WTC11 (cell line): ENCODE measurements around the gene ANKRD9. TPM values are rescaled to one million over a fixed set of nuclear protein-coding genes. Genes with fewer than 3 reads are reported as not detected.

Experiments
- ATAC-seq: fragments of 200-7000 bp; cut with Tn5 transposase; 2 replicates; pipeline ENCODE4 v1.10.0; 2021; ENCODE audit warnings: mild to moderate bottlenecking, moderate library complexity
- CTCF ChIA-PET: fragments of 300-600 bp; sonication (Branson Sonifier 250); formaldehyde crosslinking; loops from one replicate; lab custom pipeline; 2021; ENCODE audit warnings: antibody characterized with exemption; lab: Charles Lee
- POLR2A ChIA-PET: fragments of 350-600 bp; sonication (Branson Sonifier 250); formaldehyde crosslinking; loops from one replicate; lab custom pipeline; 2021; ENCODE audit warnings: antibody characterized with exemption; lab: Charles Lee
- DNase-seq: peaks from one replicate; pipeline ENCODE4 v3.0.0; 2021; ENCODE audit warnings: low spot score
- H3K27ac Mint-ChIP-seq: 2 replicates; pipeline ENCODE4 v1.8.0; 2021; ENCODE audit warnings: mixed read lengths
- H3K27me3 Mint-ChIP-seq: 2 replicates; pipeline ENCODE4 v1.8.0; 2021; ENCODE audit warnings: low read depth, mild to moderate bottlenecking, moderate library complexity, mixed read lengths
- H3K36me3 Mint-ChIP-seq: 2 replicates; pipeline ENCODE4 v1.8.0; 2021; ENCODE audit warnings: mixed read lengths
- H3K4me1 Mint-ChIP-seq: 2 replicates; pipeline ENCODE4 v1.8.0; 2022; ENCODE audit warnings: mixed read lengths
- H3K4me3 Mint-ChIP-seq: 2 replicates; pipeline ENCODE4 v1.8.0; 2021; ENCODE audit warnings: mild to moderate bottlenecking, moderate library complexity, mixed read lengths
- H3K9me3 Mint-ChIP-seq: 2 replicates; pipeline ENCODE4 v1.8.0; 2021; ENCODE audit warnings: mixed read lengths
- ATF1 ChIP-seq: sonication (generic); formaldehyde crosslinking; IDR thresholded peaks from 2 replicates; pipeline ENCODE4 v1.8.1; 2023; ENCODE audit warnings: mild to moderate bottlenecking, moderate library complexity, missing genetic modification reagents
- CTCF ChIP-seq: fragments of 200-600 bp; IDR thresholded peaks from 2 replicates; pipeline ENCODE4 v1.8.0; 2022; ENCODE audit warnings: antibody characterized with exemption
- E2F5 ChIP-seq: sonication (generic); formaldehyde crosslinking; IDR thresholded peaks from 2 replicates; pipeline ENCODE4 v1.8.1; 2022; ENCODE audit warnings: mild to moderate bottlenecking, moderate library complexity, missing genetic modification reagents
- ETV6 ChIP-seq: sonication (generic); formaldehyde crosslinking; IDR thresholded peaks from 2 replicates; pipeline ENCODE4 v1.8.1; 2022; ENCODE audit warnings: mild to moderate bottlenecking, missing genetic modification reagents
- FOXJ3 ChIP-seq: sonication (generic); formaldehyde crosslinking; IDR thresholded peaks from 2 replicates; pipeline ENCODE4 v1.9.0; 2021; ENCODE audit warnings: missing genetic modification reagents, mild to moderate bottlenecking, borderline replicate concordance
- IRF2 ChIP-seq: sonication (generic); formaldehyde crosslinking; IDR thresholded peaks from 2 replicates; pipeline ENCODE4 v1.8.0; 2022; ENCODE audit warnings: low read depth, missing genetic modification reagents, borderline replicate concordance
- KAT7 ChIP-seq: sonication (generic); formaldehyde crosslinking; IDR thresholded peaks from 2 replicates; pipeline ENCODE4 v1.8.1; 2023; ENCODE audit warnings: missing genetic modification reagents, mild to moderate bottlenecking, borderline replicate concordance
- MAX ChIP-seq: sonication (generic); formaldehyde crosslinking; IDR thresholded peaks from 2 replicates; pipeline ENCODE4 v1.8.0; 2022; ENCODE audit warnings: mild to moderate bottlenecking, missing genetic modification reagents
- MXD4 ChIP-seq: fragments of 250-450 bp; sonication (Bioruptor Pico); IDR thresholded peaks from 2 replicates; pipeline ENCODE4 v1.8.0; 2021; ENCODE audit warnings: mild to moderate bottlenecking, moderate library complexity, borderline replicate concordance
- NR1H2 ChIP-seq: sonication (generic); formaldehyde crosslinking; IDR thresholded peaks from 2 replicates; pipeline ENCODE4 v1.9.0; 2021; ENCODE audit warnings: mild to moderate bottlenecking, moderate library complexity, missing genetic modification reagents
- PRDM15 ChIP-seq: sonication (generic); formaldehyde crosslinking; IDR thresholded peaks from 2 replicates; pipeline ENCODE4 v1.8.0; 2022; ENCODE audit warnings: missing genetic modification reagents
- PREB ChIP-seq: sonication (generic); formaldehyde crosslinking; IDR thresholded peaks from 2 replicates; pipeline ENCODE4 v1.8.1; 2022; ENCODE audit warnings: mild to moderate bottlenecking, missing genetic modification reagents, moderate library complexity, borderline replicate concordance
- RELA ChIP-seq: sonication (generic); formaldehyde crosslinking; IDR thresholded peaks from 2 replicates; pipeline ENCODE4 v1.8.1; 2022; ENCODE audit warnings: missing genetic modification reagents, mild to moderate bottlenecking, borderline replicate concordance
- RORB ChIP-seq: fragments of 250-450 bp; sonication (Bioruptor Pico); IDR thresholded peaks from 2 replicates; pipeline ENCODE4 v1.9.0; 2021; ENCODE audit warnings: mild to moderate bottlenecking
- SMAD3 ChIP-seq: sonication (generic); formaldehyde crosslinking; IDR thresholded peaks from 2 replicates; pipeline ENCODE4 v1.8.0; 2022; ENCODE audit warnings: missing genetic modification reagents, mild to moderate bottlenecking, borderline replicate concordance
- SMAD4 ChIP-seq: sonication (generic); formaldehyde crosslinking; IDR thresholded peaks from 2 replicates; pipeline ENCODE4 v1.8.0; 2022; ENCODE audit warnings: mild to moderate bottlenecking, missing genetic modification reagents
- TEAD1 ChIP-seq: sonication (generic); formaldehyde crosslinking; IDR thresholded peaks from 2 replicates; pipeline ENCODE4 v1.8.0; 2022; ENCODE audit warnings: mild to moderate bottlenecking, missing genetic modification reagents
- TP53 ChIP-seq: sonication (generic); formaldehyde crosslinking; IDR thresholded peaks from 2 replicates; pipeline ENCODE4 v1.8.1; 2023; ENCODE audit warnings: mild to moderate bottlenecking, missing genetic modification reagents
- USF2 ChIP-seq: sonication (generic); formaldehyde crosslinking; IDR thresholded peaks from 2 replicates; pipeline ENCODE4 v1.8.1; 2023; ENCODE audit warnings: mild to moderate bottlenecking, missing genetic modification reagents, moderate library complexity
- ZBTB21 ChIP-seq: sonication (generic); formaldehyde crosslinking; IDR thresholded peaks from 2 replicates; pipeline ENCODE4 v1.8.1; 2023; ENCODE audit warnings: mild to moderate bottlenecking, missing genetic modification reagents, borderline replicate concordance
- ZNF219 ChIP-seq: sonication (generic); formaldehyde crosslinking; IDR thresholded peaks from 2 replicates; pipeline ENCODE4 v1.8.0; 2023; ENCODE audit warnings: missing genetic modification reagents, mild to moderate bottlenecking, borderline replicate concordance
- ZNF317 ChIP-seq: sonication (generic); formaldehyde crosslinking; IDR thresholded peaks from 2 replicates; pipeline ENCODE4 v1.8.1; 2023; ENCODE audit warnings: low read depth, mild to moderate bottlenecking, moderate library complexity, missing genetic modification reagents, borderline replicate concordance
- ZNF423 ChIP-seq: fragments of 250-450 bp; sonication (Bioruptor Pico); IDR thresholded peaks from 2 replicates; pipeline ENCODE4 v2.1.2; 2022; ENCODE audit warnings: mild to moderate bottlenecking, moderate library complexity
- ZNF671 ChIP-seq: fragments of 250-450 bp; sonication (Bioruptor Pico); IDR thresholded peaks from 2 replicates; pipeline ENCODE4 v1.8.0; 2021; ENCODE audit warnings: mild to moderate bottlenecking
- ZSCAN18 ChIP-seq: fragments of 250-450 bp; sonication (Bioruptor Pico); IDR thresholded peaks from 2 replicates; pipeline ENCODE4 v2.1.2; 2022; ENCODE audit warnings: mild to moderate bottlenecking, moderate library complexity
- total RNA-seq: library from RNA; stranded (reverse); gene quantifications from 3 replicates; pipeline ENCODE4 v1.2.3, GENCODE V29; 2021

The ANKRD9 gene
- total RNA-seq, 1 experiment from 2014 or later: 63.8 TPM

GRCh38 chr14:102472791-102473150 lies 36.8 kb downstream of the ANKRD9 start:
- no peaks in the 10 kb centered on the region for H3K4me1 Mint-ChIP-seq
- no peak overlapping the region for H3K27ac Mint-ChIP-seq
- TF ChIP-seq TEAD1 (no peak), CTCF (no peak), ATF1 (CRISPR knock-in tag) (no peak), USF2 (CRISPR knock-in tag) (no peak), RELA (CRISPR knock-in tag) (no peak), FOXJ3 (no peak), MXD4 (no peak), ZNF219 (CRISPR knock-in tag) (no peak), ZSCAN18 (CRISPR knock-in tag) (no peak), SMAD4 (CRISPR knock-in tag) (no peak), PRDM15 (CRISPR knock-in tag) (no peak), KAT7 (CRISPR knock-in tag) (no peak), SMAD3 (CRISPR knock-in tag) (no peak), ZBTB21 (CRISPR knock-in tag) (no peak), ZNF671 (CRISPR knock-in tag) (no peak), MAX (CRISPR knock-in tag) (no peak), NR1H2 (no peak), TP53 (CRISPR knock-in tag) (no peak)
- no peak overlapping the region for H3K4me3 Mint-ChIP-seq
- H3K27me3 Mint-ChIP-seq: no peaks in the 10 kb centered on the region
- 0 out of 2 replicates have a peak, but pooled peaks cover 2% of the 10 kb centered on the region for H3K36me3 Mint-ChIP-seq
- no peaks in the 10 kb centered on the region for H3K9me3 Mint-ChIP-seq
- ATAC-seq (no peak), DNase-seq (no peak)
- ChIA-PET POLR2A (no interaction called here), CTCF (no interaction called here)

GRCh38 chr14:102471921-102472790 lies 37.4 kb downstream of the ANKRD9 start:
- no peaks in the 10 kb centered on the region for H3K9me3 Mint-ChIP-seq
- no peak overlapping the region for H3K4me3 Mint-ChIP-seq
- CTCF ChIA-PET: no interaction called here
- POLR2A ChIA-PET: no interaction called here
- ATAC-seq: no peak
- no peaks in the 10 kb centered on the region for H3K27me3 Mint-ChIP-seq
- no peak for DNase-seq
- no peak overlapping the region for H3K27ac Mint-ChIP-seq
- H3K4me1 Mint-ChIP-seq: no peaks in the 10 kb centered on the region
- 0 out of 2 replicates have a peak, but pooled peaks cover 2% of the 10 kb centered on the region for H3K36me3 Mint-ChIP-seq
- TF ChIP-seq PREB (CRISPR knock-in tag) (no peak), ZNF423 (no peak), ZNF317 (no peak), E2F5 (CRISPR knock-in tag) (no peak), RORB (CRISPR knock-in tag) (no peak), IRF2 (CRISPR knock-in tag) (no peak), ATF1 (CRISPR knock-in tag) (no peak), ETV6 (no peak)
